Measurements from ENCODE around the gene MVK. TPM values are rescaled to one million over a fixed set of nuclear protein-coding genes. Genes with fewer than 3 reads are reported as not detected.
A peak's percentile ranks its signal among the peaks of the same experiment; 100 is the strongest.

MVK gene
- total RNA-seq, result 9.1 TPM
- long read RNA-seq, transcript MVK-201 (11 exons, 1,956 nt), result major isoform, 57 of 83 reads
- long read RNA-seq, partial matches to known transcripts, result 3 of 83 reads
- long read RNA-seq, other reads (novel, unspliced or antisense), result 17 of 83 reads

GRCh38 chr12:109573029-109573913, at the start of gene MVK, which contains the start of gene MMAB:
TSS of gene MVK (plus strand) at chr12:109573794. CDS start at chr12:109574823, 1,029 bp downstream.
TSS of gene MMAB (minus strand) at chr12:109573504. CDS start at chr12:109573480, 24 bp downstream.
- peak; percentile 99 for DNase-seq (ENCODE audit: low spot score)

- DNase-seq (ENCODE audit: low spot score), result no peak
Observed at GRCh38 chr12:109524466-109525278, 48.9 kb upstream of the MVK start.

DNA sequence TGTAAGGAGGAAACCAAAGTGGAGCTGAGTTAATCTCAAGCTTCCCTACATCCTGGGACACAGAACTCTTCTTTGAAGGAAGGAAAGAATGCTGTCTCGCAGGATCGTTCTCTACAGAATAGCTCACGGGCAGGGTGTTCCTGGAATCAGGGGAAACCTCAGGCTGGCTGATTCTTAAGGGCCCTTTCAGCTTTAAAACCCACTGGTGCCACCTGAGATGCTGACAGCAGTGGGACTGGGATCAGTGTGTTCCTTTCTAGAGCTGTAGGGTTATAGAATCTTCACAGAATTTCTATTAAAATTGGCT, 48.4 kb upstream of the MVK start:
- no peak for DNase-seq (ENCODE audit: low spot score)

DNA sequence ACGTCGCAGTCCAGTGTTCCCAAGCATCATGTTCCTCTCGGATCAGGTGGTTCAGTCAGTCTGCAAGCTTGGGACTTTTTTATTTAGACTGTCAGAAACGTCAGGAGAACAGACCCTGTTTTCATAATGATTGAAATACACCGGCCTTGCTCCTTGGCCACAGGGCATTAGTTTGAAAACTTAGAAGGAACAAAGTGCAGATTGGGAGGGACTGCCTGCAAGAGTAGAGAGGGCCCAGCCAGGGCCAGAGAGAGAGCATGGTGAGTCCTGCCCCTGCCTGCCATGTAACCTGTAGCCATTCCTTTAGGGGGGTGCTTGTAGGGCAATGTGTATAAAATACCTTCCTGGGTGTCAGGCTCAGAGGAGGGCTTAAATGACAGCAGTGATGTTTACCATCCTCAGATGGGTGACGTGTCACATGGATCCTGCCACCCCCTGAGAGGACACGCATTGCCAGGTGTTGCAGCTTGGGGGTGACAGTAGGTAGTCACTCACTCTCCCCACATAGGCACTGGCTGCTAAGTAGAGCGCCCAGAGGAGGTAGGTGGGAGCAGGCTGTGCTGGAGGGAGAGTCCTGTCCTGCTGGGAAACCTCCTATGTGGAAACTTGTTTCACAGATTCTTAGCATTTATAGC, 46.0 kb upstream of the MVK start:
- no peak for DNase-seq (ENCODE audit: low spot score)

GRCh38 chr12:109529691-109530640, 43.6 kb upstream of the MVK start:
- DNase-seq (ENCODE audit: low spot score), result no peak

- no peak for DNase-seq (ENCODE audit: low spot score)
Observed at GRCh38 chr12:109531411-109531810, 42.2 kb upstream of the MVK start.

- DNase-seq (ENCODE audit: low spot score), result no peak
Observed at GRCh38 chr12:109532721-109533486, 40.7 kb upstream of the MVK start.

GRCh38 chr12:109533487-109533740, 40.2 kb upstream of the MVK start:
- DNase-seq (ENCODE audit: low spot score), result no peak

GRCh38 chr12:109534456-109534855, 39.1 kb upstream of the MVK start:
- no peak for DNase-seq (ENCODE audit: low spot score)

- DNase-seq (ENCODE audit: low spot score), result no peak
Observed at GRCh38 chr12:109535231-109535862, 38.2 kb upstream of the MVK start.

GRCh38 chr12:109535863-109536250, 37.7 kb upstream of the MVK start:
- no peak for DNase-seq (ENCODE audit: low spot score)

DNA sequence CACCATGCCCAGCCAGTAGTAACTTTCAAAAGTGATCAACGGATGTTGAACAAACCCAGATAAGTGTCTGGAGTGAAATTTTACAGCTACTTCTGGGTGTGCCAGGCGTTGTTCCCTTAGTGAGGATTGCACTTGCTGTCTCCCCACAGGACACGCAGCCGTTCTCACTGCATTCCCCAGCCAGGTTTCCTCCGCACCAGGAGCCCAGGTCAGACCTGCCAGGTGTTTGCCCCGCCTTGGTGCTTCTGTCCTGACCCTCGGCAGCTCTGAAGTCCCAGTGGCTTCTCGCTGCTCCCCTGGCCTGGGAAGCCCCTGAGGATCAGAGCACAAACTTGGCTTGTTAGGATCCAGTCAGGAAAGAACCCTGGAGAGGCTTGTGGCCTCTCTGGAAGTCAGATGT, 36.5 kb upstream of the MVK start:
- DNase-seq (ENCODE audit: low spot score), result no peak

DNA sequence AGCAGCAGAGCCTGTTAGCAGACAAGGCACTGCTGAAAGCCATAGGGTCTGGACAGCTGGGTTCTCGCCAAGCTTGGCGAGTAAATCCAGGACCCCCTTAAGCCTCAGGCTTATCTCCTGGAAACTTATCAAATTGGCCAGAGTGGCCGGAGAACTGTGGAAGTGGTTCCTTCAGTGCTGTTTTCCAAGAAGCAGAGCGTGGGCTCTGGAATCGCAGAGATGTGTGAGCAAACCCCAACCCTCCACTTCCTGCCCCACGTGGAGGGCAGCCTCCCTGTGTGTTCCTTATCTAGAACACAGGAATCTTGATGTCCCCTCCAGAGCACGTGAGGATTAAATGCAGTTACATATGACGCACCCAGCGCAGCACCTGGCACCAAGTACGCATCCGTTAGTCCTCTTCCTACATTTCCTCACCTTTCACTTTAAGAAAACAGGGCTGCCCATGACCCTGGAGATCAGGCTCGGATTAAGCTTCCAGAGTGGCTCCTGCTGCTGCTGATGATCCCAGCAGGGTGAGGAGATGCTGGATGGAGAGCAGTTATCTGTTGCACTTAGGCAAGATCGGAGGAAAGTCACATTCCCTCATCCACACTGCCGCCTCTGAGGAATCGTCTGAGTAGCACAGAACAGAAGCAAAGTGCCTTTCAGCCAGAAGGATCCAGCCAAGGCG, 35.3 kb upstream of the MVK start:
- DNase-seq (ENCODE audit: low spot score), result no peak

- no peak for DNase-seq (ENCODE audit: low spot score)
Observed at GRCh38 chr12:109539508-109539907, 34.1 kb upstream of the MVK start.

DNA sequence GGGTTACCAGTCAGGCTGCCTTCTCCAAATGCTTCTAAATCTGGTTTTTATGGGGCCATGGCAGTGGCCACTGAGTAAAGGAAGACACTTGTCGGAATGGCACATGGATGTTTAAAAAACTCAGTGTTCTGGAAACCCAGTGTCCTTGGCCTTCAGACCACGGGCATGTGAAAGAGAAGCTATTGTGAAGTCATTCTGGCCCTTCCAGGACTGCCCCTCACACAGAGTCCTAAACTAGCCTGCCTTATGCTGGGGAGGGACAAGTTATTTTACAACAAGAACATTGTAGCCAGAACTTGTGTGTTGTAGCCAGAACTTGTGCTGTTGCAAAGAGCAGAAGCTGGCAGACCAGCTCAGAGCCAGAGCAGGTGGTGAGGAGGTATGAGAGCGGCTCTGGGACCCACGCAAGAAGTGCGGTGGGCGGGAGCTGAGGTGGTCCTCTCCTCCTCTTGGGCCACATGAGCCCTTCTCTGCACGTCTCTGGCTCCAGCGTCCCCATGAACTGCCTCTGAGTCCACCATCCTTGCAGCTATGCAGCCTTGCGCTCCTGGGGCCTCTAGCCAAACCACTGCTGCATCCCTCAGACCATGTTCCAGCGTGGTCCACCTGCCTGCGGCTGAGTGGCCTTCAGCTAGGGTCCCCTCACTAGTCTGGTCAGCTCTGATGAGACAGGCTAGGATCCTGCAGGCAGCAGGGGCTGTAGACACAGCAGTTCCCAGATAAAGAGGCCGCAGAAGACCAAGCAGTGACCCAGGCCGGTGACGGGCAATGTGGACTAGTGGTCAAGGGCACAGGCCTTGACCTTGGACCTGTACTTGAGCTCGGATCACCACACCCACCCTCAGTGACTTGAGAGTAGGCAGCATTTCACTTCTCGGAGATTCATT, 32.8 kb upstream of the MVK start:
- DNase-seq (ENCODE audit: low spot score), result no peak

DNA sequence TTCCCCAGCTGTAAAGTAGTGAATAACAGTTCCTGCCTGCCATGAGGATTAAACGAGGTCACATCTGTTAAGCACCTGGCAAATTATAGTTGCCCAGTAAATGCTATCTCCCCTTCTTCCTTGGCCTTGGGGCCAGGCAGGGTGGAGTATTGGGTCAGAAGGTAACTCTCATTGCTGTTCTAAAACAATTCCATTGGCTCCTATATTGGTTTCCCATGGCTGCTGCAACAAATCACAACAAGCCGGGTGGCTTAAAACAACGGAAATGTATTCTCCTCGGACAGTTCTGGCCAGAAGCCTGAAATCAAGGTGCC, 32.2 kb upstream of the MVK start:
- no peak for DNase-seq (ENCODE audit: low spot score)

GRCh38 chr12:109542014-109542413, 31.6 kb upstream of the MVK start:
- no peak for DNase-seq (ENCODE audit: low spot score)

DNA sequence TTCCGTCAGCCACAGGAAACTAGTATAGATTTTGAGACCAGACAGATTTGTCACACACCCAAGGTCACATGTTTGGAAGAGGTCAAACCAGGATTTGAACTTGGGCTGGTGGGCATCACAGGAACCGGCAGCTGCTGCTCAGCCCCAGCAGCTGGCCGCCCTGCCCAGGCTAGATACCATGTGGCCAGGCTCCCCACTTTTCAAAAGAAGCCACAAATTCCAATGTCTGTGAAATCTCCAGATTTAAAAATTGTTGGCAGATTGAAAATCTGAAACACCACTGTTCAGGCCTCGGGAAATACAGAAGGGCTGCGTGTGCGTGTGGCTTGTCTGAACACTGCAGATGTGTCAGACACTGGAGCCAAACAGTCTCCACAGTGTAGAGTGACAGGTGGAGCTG, 30.7 kb upstream of the MVK start:
- DNase-seq (ENCODE audit: low spot score), result no peak
